ENCODE data around the gene NBL1. TPM values are rescaled to one million over a fixed set of nuclear protein-coding genes. Genes with fewer than 3 reads are reported as not detected.

NBL1 gene, protein sequence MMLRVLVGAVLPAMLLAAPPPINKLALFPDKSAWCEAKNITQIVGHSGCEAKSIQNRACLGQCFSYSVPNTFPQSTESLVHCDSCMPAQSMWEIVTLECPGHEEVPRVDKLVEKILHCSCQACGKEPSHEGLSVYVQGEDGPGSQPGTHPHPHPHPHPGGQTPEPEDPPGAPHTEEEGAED
- total RNA-seq: 10 to 100 TPM; 29.1 to 31.2 TPM

DNA sequence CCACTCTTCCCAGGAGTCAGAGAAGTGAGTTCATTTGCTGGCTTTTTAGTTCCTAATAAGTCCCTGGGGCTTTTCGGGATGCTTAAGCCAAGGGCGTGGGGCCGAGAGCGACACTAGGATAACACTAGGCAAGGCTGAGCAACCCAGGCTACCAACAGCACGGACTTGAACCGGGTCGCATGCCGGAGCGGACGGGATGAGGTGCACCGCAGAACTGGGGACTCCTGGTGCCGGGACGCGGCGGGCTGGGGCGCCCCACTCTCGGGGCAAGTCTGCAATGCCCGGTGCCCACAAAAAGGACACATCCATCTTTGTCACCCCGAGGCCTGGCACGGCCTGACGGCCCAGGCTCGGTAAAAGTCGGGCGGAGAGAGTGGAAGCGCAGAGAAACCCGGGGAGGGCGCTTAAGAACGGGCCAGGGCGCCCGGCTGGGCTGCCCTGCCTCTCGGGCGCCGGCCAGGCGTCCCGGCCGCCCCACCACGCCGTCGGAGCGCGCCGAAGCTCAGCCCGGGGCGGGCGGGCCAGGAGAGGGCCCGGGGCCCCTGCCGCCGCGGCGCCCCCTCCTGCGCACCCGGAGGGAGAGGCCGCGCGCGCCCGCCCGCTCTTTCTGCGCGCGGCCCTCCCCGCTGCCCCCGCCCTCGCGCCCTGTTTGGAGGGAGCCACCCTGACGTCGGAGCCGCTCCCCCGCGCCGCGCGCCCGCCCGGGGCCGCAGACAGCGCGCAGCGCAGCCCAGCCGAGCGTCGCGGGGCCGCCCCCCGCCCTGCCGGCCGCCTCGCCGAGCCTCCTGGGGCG is at the start of gene NBL1:
NBL1 (plus strand) TSS at position 710 of the 793 bp plus-strand sequence. CDS start 10,720 bp downstream, outside the sequence.

DNA sequence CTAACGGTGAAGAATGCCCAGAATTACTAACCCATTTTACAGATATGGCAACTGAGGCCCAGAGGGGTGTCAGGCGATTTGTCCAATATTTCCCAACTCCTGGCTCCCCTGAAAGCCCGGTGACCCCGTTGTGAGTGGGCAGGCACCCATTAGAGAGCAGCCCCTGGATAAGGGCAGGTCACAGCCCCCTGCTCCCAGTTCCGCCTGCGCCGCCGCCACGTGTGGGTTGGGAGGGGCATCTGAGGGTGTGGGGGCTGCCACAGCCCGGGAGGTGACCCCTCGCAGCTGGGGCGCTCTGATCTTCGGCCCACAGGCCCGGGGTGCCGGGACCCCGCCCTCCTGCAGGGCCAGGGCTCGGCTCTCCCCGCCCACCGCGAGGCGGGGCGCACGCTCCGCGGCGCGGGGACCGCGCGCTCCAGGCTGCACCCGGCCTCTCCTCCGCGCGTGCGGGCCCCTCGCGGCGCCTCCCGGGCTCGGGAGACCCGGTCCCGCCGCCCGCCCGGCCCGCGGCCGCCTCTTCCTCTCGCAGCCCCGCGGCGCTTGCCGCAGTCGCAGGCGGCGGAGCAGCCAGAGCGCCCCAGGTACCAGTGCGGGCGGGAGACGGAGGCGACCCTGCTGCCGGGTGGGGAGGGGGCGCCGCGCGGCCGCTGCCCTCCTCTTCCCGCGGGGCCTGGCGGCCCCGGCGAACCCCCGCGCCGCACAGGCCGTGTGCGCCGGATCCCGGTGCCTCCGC is 20.5 kb downstream of the NBL1 start, which contains the start of gene HTR6:
HTR6 (plus strand) TSS at position 423 of the 733 bp plus-strand sequence. CDS start 879 bp downstream, outside the sequence.

Other genes starting within 250 kb of the NBL1 start
- gene CAPZB, start 158.8 kb upstream of the NBL1 start, total RNA-seq: 100 to 1,000 TPM; 547 to 553 TPM
- gene HTR6, start 20.6 kb downstream of the NBL1 start, total RNA-seq: not detected
- gene TMCO4, start 155.6 kb downstream of the NBL1 start, total RNA-seq: 10 to 100 TPM; 16.8 to 18.9 TPM
- gene RNF186, start 171.0 kb downstream of the NBL1 start, total RNA-seq: not detected
- 1 to 10 TPM; 8.3 to 9.4 TPM for gene OTUD3, start 238.1 kb downstream of the NBL1 start, total RNA-seq